HG03175 (cell line): ENCODE results near the gene SLC25A27.
"Not testable (repeated sequence)": the region's sequence is repeated elsewhere in the genome, so short reads cannot be mapped to it uniquely, and the experiment has no call there.

Experiments
- ATAC-seq: cut with Tn5 transposase; IDR thresholded peaks from one replicate; pipeline ENCODE4 v1.9.1; 2021; ENCODE audit warnings: mild to moderate bottlenecking, moderate library complexity; ENCODE audit not compliant: unreplicated experiment

The SLC25A27 gene

DNA sequence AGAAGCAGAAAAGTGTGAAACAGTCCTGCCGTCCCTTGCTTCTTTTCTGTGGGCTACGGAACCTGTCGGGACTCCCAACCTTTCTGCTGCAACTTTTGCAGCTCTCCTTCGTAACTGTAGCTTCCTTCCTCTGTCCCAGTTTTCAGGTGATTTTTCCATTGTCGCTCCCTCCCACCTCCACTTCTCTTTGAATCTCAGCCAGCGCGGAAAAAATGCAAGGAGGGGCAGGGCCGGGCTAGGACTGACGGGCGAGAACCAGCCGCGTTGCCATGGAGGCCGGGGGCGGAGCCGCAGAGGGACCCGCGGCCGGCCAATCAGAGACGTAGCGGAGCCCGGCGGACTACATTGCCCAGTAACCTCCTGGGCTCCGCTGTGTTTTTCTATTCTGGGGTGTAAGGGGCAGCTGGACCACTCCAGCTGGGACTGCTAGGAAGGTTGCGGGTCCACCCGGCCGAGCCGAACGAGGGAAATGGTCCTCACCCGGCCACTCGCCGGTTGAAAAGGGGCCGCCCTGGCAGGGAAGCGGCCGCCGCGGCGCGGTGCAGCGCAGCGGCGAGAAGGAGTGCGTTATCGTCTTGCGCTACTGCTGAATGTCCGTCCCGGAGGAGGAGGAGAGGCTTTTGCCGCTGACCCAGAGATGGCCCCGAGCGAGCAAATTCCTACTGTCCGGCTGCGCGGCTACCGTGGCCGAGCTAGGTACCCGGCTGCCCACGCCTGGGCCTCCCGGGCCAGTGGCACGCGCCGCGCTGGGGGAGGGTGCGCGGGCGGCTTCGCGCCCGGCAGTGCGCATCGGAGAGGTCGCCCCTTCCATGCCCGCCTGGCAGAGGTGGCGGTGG, at the start of gene SLC25A27, which contains the start of gene CYP39A1:
SLC25A27 (plus strand) TSS at position 373 of the 836 bp plus-strand sequence; CDS start at position 591, 218 bp downstream.
CYP39A1 (minus strand) TSS at position 216 of the 836 bp plus-strand sequence. CDS start 236 bp downstream, outside the sequence.
- peak; percentile 100 for ATAC-seq

DNA sequence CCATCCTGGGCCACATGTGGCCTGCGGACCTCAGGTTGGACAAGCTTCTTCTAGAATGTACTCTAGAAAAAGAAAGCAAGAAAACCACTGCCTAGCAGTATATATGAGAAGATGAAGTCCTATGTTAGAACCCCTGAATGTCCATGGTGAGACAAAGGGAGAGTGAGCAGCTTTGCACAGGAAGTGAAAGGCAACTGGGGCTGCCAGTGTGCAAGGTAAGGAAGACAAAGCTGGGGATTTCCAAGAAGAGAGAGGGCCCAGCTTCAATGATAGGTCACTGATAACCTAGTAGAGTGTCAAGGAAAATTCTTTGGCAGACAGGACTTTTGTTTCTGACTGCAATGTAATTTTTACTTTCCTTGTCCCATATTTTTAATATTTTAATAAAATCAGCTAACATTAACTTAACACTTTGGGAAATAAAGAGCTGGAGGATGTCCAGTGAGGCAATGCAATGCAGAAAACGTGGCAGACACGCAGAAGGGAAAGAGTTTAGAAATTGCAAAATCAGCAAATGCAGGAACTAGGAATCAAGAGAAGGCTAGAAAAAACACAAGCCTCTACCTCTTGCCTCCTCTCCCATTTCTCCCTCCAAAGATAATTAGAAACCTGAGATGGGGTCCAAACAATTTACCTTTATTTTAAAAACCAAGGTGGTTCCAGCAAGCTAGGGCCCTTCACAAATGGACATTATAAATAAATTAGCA, 47.5 kb upstream of the SLC25A27 start:
- ATAC-seq = no peak

DNA sequence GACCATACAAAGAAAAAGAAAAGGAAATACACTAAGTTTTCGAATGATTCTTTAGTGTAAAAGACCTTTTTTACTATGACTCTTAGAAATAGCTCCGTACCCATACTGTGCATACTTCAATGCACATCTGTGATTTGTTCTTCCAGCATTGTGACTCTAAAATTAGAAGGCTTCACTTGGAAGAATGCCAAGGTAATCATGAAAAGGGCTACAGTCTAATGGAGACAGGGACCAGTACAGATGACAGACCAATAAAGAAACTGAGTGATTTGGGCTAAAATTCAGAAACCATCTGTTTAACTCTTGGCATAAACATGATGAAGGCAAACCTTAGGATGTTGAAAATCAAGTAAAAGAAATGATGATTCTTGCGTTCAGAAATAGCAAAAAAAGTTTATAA, 46.4 kb upstream of the SLC25A27 start:
- no peak for ATAC-seq

DNA sequence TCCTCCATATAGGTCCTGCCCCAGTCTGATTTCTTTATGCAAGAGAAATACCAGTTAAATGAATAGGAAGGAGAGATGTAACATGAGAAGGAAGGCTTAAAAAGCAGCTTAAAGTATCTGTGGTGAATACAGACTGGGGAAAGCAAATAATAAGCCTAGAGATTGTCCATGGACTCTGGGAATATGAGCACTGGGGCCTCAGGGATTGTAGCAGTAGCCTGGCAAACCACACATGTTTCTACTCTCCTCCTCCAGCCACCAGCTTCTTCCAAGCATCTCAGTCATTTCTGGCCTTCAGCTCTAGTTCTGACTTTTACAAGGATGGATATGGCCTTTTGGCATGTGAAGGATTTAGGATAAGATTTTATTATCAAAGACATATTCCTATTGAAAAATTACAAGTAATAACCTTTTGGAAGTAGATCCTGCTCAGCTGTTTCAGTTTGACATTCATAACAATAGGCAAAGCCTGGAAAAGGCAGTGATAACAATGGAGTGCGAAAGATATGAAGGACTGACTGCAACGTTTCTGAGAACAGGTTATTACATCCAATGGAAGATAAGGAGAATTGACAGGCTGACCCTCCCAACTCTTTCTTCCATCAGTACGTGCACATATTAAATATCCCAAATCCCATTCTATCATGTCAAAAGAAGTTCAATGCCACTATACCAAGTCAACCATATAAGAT, 41.8 kb upstream of the SLC25A27 start:
- no peak for ATAC-seq

DNA sequence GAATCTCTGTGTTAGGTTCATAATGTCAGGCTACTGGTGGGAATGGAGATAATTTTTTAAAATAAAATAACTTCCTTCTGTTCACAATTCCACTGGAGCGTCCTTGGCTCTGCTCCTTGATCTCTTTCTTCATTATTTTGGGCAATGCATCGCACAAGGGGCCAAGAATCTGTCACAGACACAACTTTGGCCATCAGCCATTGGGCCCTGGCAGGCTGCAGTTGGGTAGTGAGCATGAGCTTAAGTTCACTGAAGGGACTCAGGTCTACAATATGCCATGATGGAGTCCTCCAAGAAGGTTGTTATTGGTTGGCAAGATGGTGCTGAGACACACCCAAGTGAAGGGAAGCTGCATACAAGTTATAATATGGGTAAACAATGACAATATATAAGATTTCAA, 40.1 kb upstream of the SLC25A27 start:
- no peak for ATAC-seq

DNA sequence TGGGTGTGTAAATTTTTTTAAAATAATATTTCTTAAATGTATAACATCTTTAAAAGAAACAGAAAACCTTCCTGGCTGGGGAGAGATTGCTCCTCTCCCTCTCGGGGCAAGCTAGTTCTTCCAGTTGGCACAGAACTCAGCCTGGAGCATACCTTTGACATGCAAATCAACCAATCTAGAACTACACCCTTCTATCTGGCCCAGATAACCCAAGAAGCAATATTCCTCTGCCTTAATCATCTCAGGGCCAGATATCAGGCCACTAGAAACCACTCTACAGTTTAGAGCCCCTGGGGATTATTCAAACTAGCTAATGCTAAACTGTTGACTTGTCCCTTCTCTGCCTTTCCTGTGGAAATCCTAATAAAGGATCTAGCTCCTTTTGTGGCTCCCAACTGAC, 34.0 kb upstream of the SLC25A27 start:
- no peak for ATAC-seq

DNA sequence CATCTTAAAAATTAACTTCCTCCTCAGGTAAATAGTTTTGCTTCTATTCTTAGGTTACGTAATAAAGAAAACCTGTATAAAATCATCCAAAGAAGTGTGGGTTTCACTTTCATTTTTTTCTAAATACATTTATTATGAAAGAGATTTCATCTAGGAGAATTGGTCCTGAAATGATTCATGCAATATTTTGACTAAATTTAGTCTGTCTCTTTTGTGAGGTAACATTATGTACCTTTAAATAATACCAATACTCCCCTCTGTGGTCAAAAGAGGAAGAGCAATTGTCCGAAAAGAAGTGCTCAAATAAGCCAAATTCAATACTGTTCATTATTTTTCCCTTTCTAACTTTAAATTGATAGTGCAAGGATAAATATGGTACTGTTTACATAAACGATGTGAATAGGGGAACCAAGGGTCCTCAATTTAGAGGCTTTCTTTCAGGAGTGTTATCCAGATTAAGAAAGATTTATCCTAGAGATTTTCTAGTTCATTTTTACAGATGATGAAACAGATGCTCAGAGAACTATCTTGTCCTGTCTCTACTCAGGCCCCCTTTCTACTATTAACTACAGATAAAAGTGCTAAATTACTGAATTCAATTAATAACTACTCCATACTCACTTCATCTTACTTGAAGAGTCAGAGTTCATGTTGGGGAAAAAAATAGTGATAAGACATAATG, 26.4 kb upstream of the SLC25A27 start:
- ATAC-seq = peak; percentile 87

DNA sequence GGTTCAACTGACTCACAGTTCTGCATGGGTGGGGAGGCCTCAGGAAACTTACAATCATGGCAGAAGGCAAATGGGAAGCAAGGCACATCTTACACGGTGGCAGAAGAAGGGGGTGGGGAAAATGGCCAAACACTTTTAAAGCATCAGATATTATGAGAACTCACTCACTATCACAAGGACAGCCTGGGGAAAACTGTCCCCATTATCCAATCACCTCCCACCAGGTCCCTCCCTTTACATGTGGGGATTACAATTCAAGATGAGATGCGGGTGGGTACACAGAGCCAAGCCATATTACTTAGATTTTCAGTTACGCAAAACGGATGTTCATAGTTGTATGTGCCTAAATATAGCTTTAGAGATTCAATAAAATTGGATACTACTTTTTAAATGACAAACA, 25.8 kb upstream of the SLC25A27 start:
- no peak for ATAC-seq

GRCh38 chr6:46628498-46628897, 24.3 kb upstream of the SLC25A27 start:
- no peak for ATAC-seq

GRCh38 chr6:46628976-46629375, 23.8 kb upstream of the SLC25A27 start:
- no peak for ATAC-seq

DNA sequence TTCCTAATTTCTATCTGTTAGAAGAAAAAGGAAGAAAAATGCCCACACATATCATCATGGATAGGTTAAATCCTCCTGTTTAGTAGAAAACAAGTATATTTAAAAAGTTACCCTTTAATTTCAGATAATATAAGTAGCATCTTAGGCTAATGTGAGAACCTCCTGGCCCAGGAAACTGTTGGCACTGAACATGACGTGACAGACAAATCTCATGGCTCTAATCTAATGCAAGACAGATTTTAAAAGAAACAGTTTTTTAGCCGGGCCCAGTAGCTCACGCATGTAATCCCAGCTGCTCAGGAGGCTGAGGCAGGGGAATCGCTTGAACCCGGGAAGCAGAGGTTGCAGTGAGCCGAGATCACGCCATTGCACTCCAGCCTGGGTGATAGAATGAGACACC, 23.1 kb upstream of the SLC25A27 start:
- ATAC-seq = no peak

GRCh38 chr6:46632053-46632452, 20.7 kb upstream of the SLC25A27 start:
- ATAC-seq = no peak

- no peak for ATAC-seq
Measured at GRCh38 chr6:46635462-46635861, 17.3 kb upstream of the SLC25A27 start.

- ATAC-seq = no peak
Measured at GRCh38 chr6:46637145-46637544, 15.6 kb upstream of the SLC25A27 start.

DNA sequence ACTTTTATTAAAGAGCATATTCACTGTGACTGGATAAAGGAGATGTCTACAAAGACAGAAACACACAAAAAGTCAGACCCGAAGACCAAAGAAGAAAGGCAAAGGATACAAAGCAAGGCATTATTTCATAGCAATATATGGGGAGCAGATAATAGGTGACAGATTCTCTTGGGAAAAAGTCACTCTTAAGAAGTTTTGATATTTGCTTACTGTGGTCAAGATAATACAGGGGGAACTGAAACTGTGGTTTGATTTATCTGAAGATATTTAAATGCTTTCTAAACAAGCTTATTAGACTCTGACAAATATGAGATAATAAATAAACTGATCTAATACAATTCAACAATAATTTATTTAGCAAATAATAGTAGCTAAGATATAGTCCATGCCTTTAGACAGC, 14.8 kb upstream of the SLC25A27 start:
- ATAC-seq = no peak

DNA sequence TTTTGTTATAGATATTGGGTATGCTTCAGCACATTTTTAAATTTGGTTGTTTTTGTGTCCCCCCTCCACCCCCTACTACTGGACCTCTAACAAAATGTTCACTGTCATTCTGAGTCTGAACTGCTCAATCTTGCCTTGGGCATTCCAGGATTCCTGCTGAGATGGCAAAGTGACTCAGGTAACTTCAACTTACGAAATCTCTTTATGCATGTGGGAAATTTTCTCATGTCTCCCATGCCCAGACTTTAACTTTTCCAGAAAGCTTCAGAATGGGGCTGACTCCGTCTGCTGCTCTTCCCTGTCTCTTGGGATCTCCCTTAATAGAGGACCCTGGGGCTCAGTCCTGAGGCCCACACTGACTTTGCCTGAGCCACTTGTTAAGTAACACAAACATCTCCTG, 14.1 kb upstream of the SLC25A27 start:
- no peak for ATAC-seq

DNA sequence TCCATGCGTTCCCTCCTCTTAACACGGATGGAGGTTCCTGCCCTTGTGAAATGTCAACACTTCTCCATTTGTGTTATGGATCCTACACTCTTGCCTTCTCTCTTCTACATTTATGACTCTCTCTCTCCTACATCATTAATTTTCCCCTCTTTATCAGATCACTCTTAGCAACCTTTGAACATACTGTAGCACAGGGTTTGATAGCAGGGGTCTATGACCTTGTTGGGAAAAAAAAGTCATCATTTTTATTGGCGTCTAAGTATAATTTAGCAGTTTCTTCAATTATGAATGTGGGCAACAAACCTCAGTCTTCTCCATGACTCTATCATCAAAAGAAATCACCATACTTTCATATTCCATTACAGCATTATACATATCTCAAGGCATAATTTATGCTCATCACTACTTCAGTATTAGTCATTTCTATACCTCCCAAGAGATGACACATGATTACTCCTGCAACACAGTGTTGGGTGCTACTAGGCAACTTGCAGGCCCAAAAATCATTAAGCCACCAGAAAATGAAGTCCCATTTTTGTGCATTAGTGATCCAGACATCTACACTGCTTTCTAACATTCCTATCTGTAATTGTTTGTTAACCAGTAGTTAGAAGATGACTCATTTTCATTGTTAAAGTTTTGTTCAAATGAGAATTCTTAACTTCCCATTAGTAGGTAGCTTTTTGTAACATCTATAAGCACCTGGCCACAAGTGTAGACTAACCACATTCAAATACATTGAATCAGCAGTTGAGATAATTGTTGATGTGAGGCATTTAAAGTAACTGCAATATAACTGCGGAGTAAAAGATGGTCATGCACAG, 9.6 kb upstream of the SLC25A27 start:
- ATAC-seq = no peak

- ATAC-seq = no peak
Measured at GRCh38 chr6:46645265-46645664, 7.5 kb upstream of the SLC25A27 start.

- not testable (repeated sequence) for ATAC-seq
Measured at GRCh38 chr6:46648108-46648507, 4.7 kb upstream of the SLC25A27 start.

- ATAC-seq = no peak
Measured at GRCh38 chr6:46648869-46649492, 3.8 kb upstream of the SLC25A27 start.
